H1 (cell line): ENCODE data around the gene SEMA3G.

ENCODE experiments used
- KDM1A ChIP-seq: fragments of 200-600, 300-600 bp; sonication (generic); IDR thresholded peaks from 2 replicates; pipeline ENCODE4 v1.7.1; 2016; ENCODE audit warnings: mild to moderate bottlenecking, low read length, borderline replicate concordance
- MAFK ChIP-seq: IDR thresholded peaks from 2 replicates; pipeline ENCODE4 v1.6.1; 2012; ENCODE audit warnings: low read depth, mild to moderate bottlenecking, improper control_type of control experiment, low read length
- RAD21 ChIP-seq, 2 experiments: IDR thresholded peaks in 1 of 2; conservative IDR thresholded peaks in 1 of 2; 2 replicates each; pipeline ENCODE4 v1.6.1; 2011; ENCODE audit warnings: low read depth in 2 of 2, low read length in 2 of 2, improper control_type of control experiment in 1 of 2, inconsistent platforms in 1 of 2, mild to moderate bottlenecking in 1 of 2, moderate library complexity in 1 of 2
- RBBP5 ChIP-seq: IDR thresholded peaks from 2 replicates; pipeline ENCODE4 v1.7.1; 2012; ENCODE audit warnings: low read depth, mild to moderate bottlenecking, inconsistent platforms, low read length, moderate library complexity, borderline replicate concordance
- SIN3A ChIP-seq, 2 experiments: IDR thresholded peaks in 1 of 2; conservative IDR thresholded peaks in 1 of 2; 2 replicates each; pipeline ENCODE4 v1.6.1; 2011 to 2012; ENCODE audit warnings: low read length in 2 of 2, improper control_type of control experiment in 1 of 2, low read depth in 1 of 2, mild to moderate bottlenecking in 1 of 2
- TAF1 ChIP-seq: IDR thresholded peaks from 2 replicates; pipeline ENCODE4 v1.6.1; 2011; ENCODE audit warnings: mild to moderate bottlenecking, low read depth, low read length
- TF ChIP-seq, protein P1 (sequence below), 3 experiments: IDR thresholded peaks; 1 replicate in 2 of 3; 2 replicates in 1 of 3; pipeline versions ENCODE4 v1.5.1 to v1.6.1; 2011; ENCODE audit warnings: low read length in 3 of 3, mild to moderate bottlenecking in 3 of 3, inconsistent platforms in 2 of 3, low read depth in 1 of 3, moderate library complexity in 1 of 3; ENCODE audit not compliant: insufficient read depth in 1 of 3; ENCODE audit errors: control extremely low read depth in 1 of 3
- TF ChIP-seq, protein P2 (sequence below): IDR thresholded peaks from 2 replicates; pipeline ENCODE4 v1.6.1; 2012; ENCODE audit warnings: low read length, inconsistent platforms

DNA sequence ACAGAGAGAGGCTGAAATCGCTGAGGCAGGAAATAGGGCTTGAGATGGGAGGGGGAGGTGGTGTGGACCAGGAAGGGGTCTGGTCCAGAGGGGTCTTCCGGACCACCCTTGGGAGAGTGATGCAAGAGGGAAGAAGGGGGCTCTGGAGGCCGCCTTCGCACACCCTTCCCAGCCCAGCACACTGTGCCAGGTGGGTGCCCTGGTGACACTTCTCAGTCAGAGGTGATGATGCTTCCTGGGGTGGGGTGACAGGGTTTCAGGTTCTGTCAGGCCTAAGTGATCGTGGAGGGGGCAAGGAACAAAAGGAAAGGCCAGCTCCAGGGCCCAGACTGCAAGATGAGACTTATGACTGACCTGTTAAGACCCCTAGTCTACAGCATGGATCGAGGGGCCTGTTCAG is 12.7 kb downstream of the SEMA3G start:
- TF ChIP-seq TAF1: no peak
- TF ChIP-seq, protein P1, sequence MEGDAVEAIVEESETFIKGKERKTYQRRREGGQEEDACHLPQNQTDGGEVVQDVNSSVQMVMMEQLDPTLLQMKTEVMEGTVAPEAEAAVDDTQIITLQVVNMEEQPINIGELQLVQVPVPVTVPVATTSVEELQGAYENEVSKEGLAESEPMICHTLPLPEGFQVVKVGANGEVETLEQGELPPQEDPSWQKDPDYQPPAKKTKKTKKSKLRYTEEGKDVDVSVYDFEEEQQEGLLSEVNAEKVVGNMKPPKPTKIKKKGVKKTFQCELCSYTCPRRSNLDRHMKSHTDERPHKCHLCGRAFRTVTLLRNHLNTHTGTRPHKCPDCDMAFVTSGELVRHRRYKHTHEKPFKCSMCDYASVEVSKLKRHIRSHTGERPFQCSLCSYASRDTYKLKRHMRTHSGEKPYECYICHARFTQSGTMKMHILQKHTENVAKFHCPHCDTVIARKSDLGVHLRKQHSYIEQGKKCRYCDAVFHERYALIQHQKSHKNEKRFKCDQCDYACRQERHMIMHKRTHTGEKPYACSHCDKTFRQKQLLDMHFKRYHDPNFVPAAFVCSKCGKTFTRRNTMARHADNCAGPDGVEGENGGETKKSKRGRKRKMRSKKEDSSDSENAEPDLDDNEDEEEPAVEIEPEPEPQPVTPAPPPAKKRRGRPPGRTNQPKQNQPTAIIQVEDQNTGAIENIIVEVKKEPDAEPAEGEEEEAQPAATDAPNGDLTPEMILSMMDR (IDR thresholded peaks at IDR 0.05; ENCODE audit: control extremely low read depth in 1 of 3, insufficient read depth in 1 of 3, low read depth in 1 of 3, low read length in 3 of 3): no peak
- TF ChIP-seq RAD21 (IDR thresholded peaks at IDR 0.05 in 1 of 2, conservative IDR thresholded peaks at IDR 0.05 in 1 of 2; ENCODE audit: low read depth in 2 of 2, low read length in 2 of 2): no peak
- TF ChIP-seq, protein P2, sequence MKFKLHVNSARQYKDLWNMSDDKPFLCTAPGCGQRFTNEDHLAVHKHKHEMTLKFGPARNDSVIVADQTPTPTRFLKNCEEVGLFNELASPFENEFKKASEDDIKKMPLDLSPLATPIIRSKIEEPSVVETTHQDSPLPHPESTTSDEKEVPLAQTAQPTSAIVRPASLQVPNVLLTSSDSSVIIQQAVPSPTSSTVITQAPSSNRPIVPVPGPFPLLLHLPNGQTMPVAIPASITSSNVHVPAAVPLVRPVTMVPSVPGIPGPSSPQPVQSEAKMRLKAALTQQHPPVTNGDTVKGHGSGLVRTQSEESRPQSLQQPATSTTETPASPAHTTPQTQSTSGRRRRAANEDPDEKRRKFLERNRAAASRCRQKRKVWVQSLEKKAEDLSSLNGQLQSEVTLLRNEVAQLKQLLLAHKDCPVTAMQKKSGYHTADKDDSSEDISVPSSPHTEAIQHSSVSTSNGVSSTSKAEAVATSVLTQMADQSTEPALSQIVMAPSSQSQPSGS: no peak
- TF ChIP-seq SIN3A (conservative IDR thresholded peaks at IDR 0.05 in 1 of 2, IDR thresholded peaks at IDR 0.05 in 1 of 2; ENCODE audit: low read depth in 1 of 2, low read length in 2 of 2): no peak
- TF ChIP-seq KDM1A: no peak
- TF ChIP-seq MAFK: no peak
- TF ChIP-seq RBBP5: no peak
